ENCODE results near the gene SHROOM1.

SHROOM1 gene

GRCh38 chr5:132775476-132775961 lies 54.9 kb downstream of the SHROOM1 start:
- DNase-seq = no peak

DNA sequence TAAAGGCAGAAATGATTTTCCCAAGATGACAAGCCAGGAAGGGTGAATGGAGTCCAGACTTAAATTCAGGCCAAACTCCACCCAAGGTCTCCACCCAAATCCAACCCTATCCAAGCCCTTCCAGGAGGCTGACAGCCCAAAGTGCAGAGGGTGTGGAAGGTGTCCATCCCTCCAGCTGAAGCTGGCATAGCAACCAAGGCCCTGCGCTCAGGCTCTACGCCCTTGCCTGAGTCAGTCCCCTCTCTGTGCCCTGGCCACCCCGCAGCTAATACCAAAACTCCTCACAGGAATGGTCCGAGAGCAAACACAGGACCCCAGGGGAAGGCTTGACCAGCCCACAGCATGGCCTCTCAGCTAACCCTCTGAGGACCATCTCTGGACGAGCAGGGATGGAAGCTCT lies 55.6 kb downstream of the SHROOM1 start:
- no peak for DNase-seq

DNA sequence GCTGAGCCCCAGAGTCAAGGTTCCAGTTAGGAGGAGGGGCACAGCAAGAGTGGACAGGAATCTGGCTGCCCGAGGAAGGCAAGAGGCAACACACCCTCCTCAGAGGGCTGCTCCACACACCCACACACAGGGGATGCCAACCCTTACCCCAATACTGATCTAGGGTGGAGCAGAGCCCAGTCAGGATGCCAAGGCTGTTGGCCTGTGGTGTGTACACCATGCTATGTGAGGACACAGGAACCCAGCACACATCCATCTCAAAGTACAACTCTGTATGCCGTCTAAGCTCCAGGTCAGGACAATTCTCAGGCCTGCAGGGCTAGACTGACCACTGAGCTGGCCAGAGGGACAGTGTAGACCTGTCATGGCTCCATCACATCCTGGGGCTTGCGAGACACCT lies 56.0 kb downstream of the SHROOM1 start:
- no peak for DNase-seq

DNA sequence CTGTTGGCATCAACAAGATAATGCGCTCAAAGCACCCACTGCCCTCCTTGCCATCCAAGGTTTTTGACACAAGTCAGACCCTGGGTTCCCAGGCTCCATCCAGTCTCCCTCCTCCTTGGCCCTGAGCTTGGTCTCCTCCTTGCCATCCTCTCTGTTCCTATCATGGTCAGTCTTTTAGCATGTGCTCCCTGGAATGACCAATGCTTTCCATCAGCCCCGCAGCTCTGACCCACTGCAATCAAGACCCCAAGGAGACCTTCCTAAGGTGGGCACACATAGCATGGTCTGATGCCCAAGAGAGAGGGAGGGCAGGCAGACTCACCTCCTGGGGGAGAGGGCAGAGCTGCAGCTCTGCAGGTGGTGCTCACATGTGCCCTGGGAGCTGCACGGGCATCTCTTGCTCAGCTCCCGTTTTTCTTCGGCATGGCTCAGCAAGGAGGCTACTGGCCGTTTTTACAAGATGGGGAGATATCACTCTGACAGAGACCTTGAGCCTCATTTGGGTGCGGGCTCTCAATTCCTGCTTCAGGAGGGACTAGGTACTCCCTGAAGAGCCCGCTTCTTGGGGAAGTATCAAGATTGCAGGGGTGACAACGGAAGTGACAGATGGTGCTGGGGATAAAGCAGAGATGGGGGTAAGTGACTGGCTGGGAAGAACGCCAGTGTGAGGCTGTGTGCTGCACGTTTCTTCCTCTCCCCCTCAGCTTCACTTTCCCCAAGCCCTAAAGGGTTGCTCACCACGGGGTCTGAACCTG lies 56.7 kb downstream of the SHROOM1 start:
- DNase-seq = no peak

- no peak for DNase-seq
Measured at GRCh38 chr5:132773114-132773513, 57.3 kb downstream of the SHROOM1 start.

DNA sequence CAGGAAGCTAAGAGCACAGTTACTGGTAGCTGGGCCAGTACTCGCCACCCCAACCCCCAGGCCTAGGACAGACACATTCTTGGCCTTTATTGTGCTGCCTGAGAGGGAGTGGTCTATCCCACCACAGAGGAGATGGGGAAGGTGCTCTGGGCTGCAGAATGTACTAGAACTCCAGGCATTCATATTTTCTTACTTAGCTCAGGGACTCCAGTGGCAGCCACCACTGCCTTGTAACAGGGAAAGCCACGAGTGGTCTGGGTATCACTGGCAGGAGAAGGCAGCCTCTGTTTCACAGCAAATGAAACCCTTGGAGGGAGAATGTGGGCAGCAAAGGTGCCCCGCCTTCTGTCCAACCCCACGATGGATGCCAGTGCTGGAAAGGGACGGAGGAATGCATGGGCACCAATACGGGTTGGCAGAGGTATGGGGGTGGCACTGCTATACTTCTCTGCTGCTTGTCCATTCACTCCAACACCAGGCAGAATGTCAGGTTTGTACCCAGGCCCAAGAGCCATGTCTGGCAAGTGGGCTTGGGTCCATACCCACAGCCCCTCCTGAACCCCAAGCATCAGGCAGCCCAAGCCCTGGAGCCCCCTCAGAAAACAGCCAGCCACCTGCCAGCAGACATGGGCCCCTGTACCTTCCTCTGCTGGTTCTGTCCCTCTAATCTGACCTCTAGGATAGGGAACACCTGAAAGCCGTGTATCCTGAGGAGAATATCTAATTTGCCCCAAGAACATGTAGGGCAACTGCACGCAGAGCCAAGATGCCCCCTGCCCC lies 58.0 kb downstream of the SHROOM1 start:
- DNase-seq = no peak

Data from cortex of kidney (tissue), 1 donor.